ENCODE results near the gene SNX25.

The SNX25 gene

DNA sequence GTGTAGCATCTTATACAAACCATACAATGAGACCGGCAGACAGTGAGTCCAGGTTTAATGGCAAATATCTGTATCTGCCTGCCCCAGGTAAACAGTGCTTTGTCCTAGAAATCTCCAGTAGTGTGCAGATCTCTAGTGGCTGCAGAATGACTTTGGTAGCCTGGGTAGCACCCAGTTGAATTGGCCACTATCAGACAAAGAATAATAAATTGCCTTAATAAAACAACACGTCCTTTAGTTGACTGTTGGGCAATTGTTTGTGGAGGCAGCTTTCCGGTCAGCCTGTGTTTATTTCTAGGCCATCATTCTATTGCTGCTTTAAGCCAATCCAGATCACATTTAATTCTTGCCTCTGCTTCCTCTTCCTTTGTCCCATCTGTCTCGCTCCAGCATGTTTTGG is 52.5 kb downstream of the SNX25 start:
- Histone ChIP-seq H3K4me3 (replicated peaks; ENCODE audit: low read depth, low read length) (no peak overlapping the region), H3K27me3 (replicated peaks; ENCODE audit: control insufficient read depth, insufficient read depth, low read length) (no peaks in the 10 kb centered on the region), H3K36me3 (ENCODE audit: control insufficient read depth, insufficient read depth, low read length) (peaks cover 15% of the 10 kb centered on the region)
- DNase-seq (ENCODE audit: extremely low read depth, insufficient read length), result no peak
- TF ChIP-seq, protein P1, sequence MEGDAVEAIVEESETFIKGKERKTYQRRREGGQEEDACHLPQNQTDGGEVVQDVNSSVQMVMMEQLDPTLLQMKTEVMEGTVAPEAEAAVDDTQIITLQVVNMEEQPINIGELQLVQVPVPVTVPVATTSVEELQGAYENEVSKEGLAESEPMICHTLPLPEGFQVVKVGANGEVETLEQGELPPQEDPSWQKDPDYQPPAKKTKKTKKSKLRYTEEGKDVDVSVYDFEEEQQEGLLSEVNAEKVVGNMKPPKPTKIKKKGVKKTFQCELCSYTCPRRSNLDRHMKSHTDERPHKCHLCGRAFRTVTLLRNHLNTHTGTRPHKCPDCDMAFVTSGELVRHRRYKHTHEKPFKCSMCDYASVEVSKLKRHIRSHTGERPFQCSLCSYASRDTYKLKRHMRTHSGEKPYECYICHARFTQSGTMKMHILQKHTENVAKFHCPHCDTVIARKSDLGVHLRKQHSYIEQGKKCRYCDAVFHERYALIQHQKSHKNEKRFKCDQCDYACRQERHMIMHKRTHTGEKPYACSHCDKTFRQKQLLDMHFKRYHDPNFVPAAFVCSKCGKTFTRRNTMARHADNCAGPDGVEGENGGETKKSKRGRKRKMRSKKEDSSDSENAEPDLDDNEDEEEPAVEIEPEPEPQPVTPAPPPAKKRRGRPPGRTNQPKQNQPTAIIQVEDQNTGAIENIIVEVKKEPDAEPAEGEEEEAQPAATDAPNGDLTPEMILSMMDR (IDR thresholded peaks at IDR 0.05; ENCODE audit: insufficient read depth, low read length, poor library complexity, severe bottlenecking), result no peak

- Histone ChIP-seq H3K36me3 (ENCODE audit: control insufficient read depth, insufficient read depth, low read length) (peaks cover 14% of the 10 kb centered on the region), H3K27me3 (replicated peaks; ENCODE audit: control insufficient read depth, insufficient read depth, low read length) (no peaks in the 10 kb centered on the region), H3K4me3 (replicated peaks; ENCODE audit: low read depth, low read length) (no peak overlapping the region)
- TF ChIP-seq, protein P1 (IDR thresholded peaks at IDR 0.05; ENCODE audit: insufficient read depth, low read length, poor library complexity, severe bottlenecking), result no peak
- DNase-seq (ENCODE audit: extremely low read depth, insufficient read length), result peak; percentile 25
Measured at GRCh38 chr4:185263419-185263818, 54.0 kb downstream of the SNX25 start.

DNA sequence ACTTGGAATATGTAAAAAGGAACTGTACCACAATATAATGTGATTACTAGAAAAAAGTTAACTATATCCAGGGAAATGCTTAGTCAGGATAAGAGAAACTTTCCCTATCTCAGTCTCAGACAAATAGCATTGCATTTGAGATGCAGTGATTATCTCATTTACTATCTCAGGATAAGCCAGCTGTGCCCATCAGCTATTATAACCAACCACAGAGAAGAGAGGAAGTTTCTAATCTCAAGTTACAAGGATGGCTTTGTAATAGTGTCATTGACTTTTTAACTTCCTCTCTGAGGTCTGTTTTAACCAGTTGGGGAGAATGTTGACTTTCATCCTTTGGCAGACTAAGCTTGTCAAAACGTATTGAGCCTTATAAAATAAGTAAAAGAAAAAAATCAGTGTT is 56.5 kb downstream of the SNX25 start:
- Histone ChIP-seq H3K27me3 (replicated peaks; ENCODE audit: control insufficient read depth, insufficient read depth, low read length) (no peaks in the 10 kb centered on the region), H3K4me3 (replicated peaks; ENCODE audit: low read depth, low read length) (no peak overlapping the region), H3K36me3 (ENCODE audit: control insufficient read depth, insufficient read depth, low read length) (peaks cover 15% of the 10 kb centered on the region)
- TF ChIP-seq, protein P1 (IDR thresholded peaks at IDR 0.05; ENCODE audit: insufficient read depth, low read length, poor library complexity, severe bottlenecking), result no peak
- DNase-seq (ENCODE audit: extremely low read depth, insufficient read length), result peak; percentile 37

DNA sequence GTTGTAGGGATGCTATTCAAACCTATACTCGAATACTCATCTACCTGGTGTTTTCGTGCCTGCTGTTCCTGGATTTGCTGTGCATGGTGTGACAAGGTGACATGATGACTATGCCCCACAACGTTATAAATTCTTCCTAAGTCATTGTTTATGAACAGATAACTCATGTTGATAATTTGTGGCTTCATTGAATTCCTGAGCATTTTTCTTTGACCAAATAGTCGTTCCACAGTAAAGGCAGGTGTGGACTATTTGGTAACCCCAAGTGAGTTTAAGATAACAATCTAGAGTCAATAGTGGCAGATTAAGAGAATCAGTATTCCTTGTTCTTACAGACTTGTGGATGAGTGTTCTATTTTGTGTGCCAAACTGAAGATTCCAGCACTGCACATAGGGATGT is 59.9 kb downstream of the SNX25 start:
- Histone ChIP-seq H3K4me3 (replicated peaks; ENCODE audit: low read depth, low read length) (no peak overlapping the region), H3K27me3 (replicated peaks; ENCODE audit: control insufficient read depth, insufficient read depth, low read length) (no peaks in the 10 kb centered on the region), H3K36me3 (ENCODE audit: control insufficient read depth, insufficient read depth, low read length) (peaks cover 19% of the 10 kb centered on the region)
- no peak for DNase-seq (ENCODE audit: extremely low read depth, insufficient read length)
- TF ChIP-seq, protein P1 (IDR thresholded peaks at IDR 0.05; ENCODE audit: insufficient read depth, low read length, poor library complexity, severe bottlenecking), result no peak

- TF ChIP-seq, protein P1 (IDR thresholded peaks at IDR 0.05; ENCODE audit: insufficient read depth, low read length, poor library complexity, severe bottlenecking), result no peak
- H3K27me3 ChIP-seq (replicated peaks; ENCODE audit: control insufficient read depth, insufficient read depth, low read length), result no peaks in the 10 kb centered on the region
- H3K36me3 ChIP-seq (ENCODE audit: control insufficient read depth, insufficient read depth, low read length), result peaks cover 18% of the 10 kb centered on the region
- no peak for DNase-seq (ENCODE audit: extremely low read depth, insufficient read length)
- H3K4me3 ChIP-seq (replicated peaks; ENCODE audit: low read depth, low read length), result no peak overlapping the region
Measured at GRCh38 chr4:185270037-185270436, 60.6 kb downstream of the SNX25 start.

- Histone ChIP-seq H3K36me3 (ENCODE audit: control insufficient read depth, insufficient read depth, low read length) (peaks cover 18% of the 10 kb centered on the region), H3K4me3 (replicated peaks; ENCODE audit: low read depth, low read length) (no peak overlapping the region), H3K27me3 (replicated peaks; ENCODE audit: control insufficient read depth, insufficient read depth, low read length) (no peaks in the 10 kb centered on the region)
- TF ChIP-seq, protein P1 (IDR thresholded peaks at IDR 0.05; ENCODE audit: insufficient read depth, low read length, poor library complexity, severe bottlenecking), result no peak
- DNase-seq (ENCODE audit: extremely low read depth, insufficient read length), result no peak
Measured at GRCh38 chr4:185270885-185271284, 61.5 kb downstream of the SNX25 start.

Measured in GM06990 (cell line).